Breast epithelium (tissue), 4 donors: ENCODE measurements around the gene MAPKAPK3. TPM values are rescaled to one million over a fixed set of nuclear protein-coding genes. Genes with fewer than 3 reads are reported as not detected.

Experiments
- DNase-seq, 2 donors: peaks; one replicate each; pipeline ENCODE4 v3.0.0-alpha.2; 2019; ENCODE audit warnings: low spot score in 2 of 2
- H3K27ac ChIP-seq, 2 donors: fragments of 200-600 bp; sonication (generic) in 1 of 2; one replicate each; pipeline ENCODE4 v1.5.1; 2016 to 2019; ENCODE audit warnings: mild to moderate bottlenecking in 1 of 2
- H3K27me3 ChIP-seq, 2 donors: fragments of 200-600 bp; sonication (generic) in 1 of 2; one replicate each; pipeline versions ENCODE4 v1.5.1 to v1.6.0; 2017 to 2019; ENCODE audit warnings: control low read depth in 1 of 2, mild to moderate bottlenecking in 1 of 2
- H3K36me3 ChIP-seq: fragments of 200-600 bp; one replicate; pipeline ENCODE4 v1.5.1; 2019
- H3K4me1 ChIP-seq, 2 donors: fragments of 200-600 bp; sonication (generic); one replicate each; pipeline ENCODE4 v1.5.1; 2016 to 2019; ENCODE audit warnings: control low read depth in 1 of 2
- H3K4me3 ChIP-seq, 3 donors: fragments of 200-600 bp; sonication (generic); 1 replicate in 2 of 3; 2 replicates in 1 of 3; pipeline ENCODE4 v1.5.1; 2016 to 2019; ENCODE audit warnings: mild to moderate bottlenecking in 3 of 3, moderate library complexity in 2 of 3
- H3K9me3 ChIP-seq, 2 donors: fragments of 200-600 bp; sonication (generic) in 1 of 2; one replicate each; pipeline ENCODE4 v1.5.1; 2016 to 2019; ENCODE audit warnings: control low read depth in 1 of 2
- CTCF ChIP-seq, 3 donors: fragments of 450-650 bp; IDR thresholded peaks; one replicate each; pipeline ENCODE4 v1.5.1; 2016 to 2017; ENCODE audit warnings: antibody characterized with exemption in 3 of 3, mild to moderate bottlenecking in 3 of 3, moderate library complexity in 3 of 3
- POLR2A ChIP-seq: fragments of 450-650 bp; IDR thresholded peaks from one replicate; pipeline ENCODE4 v1.6.1; 2016; ENCODE audit warnings: antibody characterized with exemption, mild to moderate bottlenecking, moderate library complexity
- POLR2AphosphoS5 ChIP-seq, 3 donors: sonication (generic); formaldehyde crosslinking; IDR thresholded peaks; one replicate each; pipeline ENCODE4 v1.6.1; 2017; ENCODE audit warnings: antibody characterized with exemption in 3 of 3
- intact Hi-C: fragments of 100-400 bp; cut with DNase I; formaldehyde crosslinking; loops from one replicate; pipeline ENCODE4 v1.15.1; 2023; ENCODE audit warnings: low total_unique reads
- total RNA-seq, 3 donors: library from RNA; depleted of rRNA; stranded (reverse); fragments of >200 nt; gene quantifications; one replicate each; pipeline ENCODE4 v1.1.0, GENCODE V29; 2016

Gene MAPKAPK3
- total RNA-seq, 3 donors from 2014 or later, result 30.4 to 38.4 (median 30.8) TPM

- H3K9me3 ChIP-seq, result no peaks in the 10 kb centered on the region
- H3K4me3 ChIP-seq, result peak overlapping the region; percentile 61 to 95 (median 76)
- peak overlapping the region; percentile 91 to 98 for H3K27ac ChIP-seq
- TF ChIP-seq POLR2A (no peak), POLR2AphosphoS5 (IDR thresholded peaks at IDR 0.05) (no peak), CTCF (IDR thresholded peaks at IDR 0.05) (no peak)
- peaks cover 20 to 54% of the 10 kb centered on the region in 2 donors for H3K4me1 ChIP-seq
- DNase-seq, result no peak
- intact Hi-C loops, result loop anchor here (2.0 to 5.0 kb wide), 2 partner anchors 37 to 778 kb away; partner anchors contain the start of gene MANF
- H3K36me3 ChIP-seq, result no peaks in the 10 kb centered on the region
- no peaks in the 10 kb centered on the region for H3K27me3 ChIP-seq
Observed at GRCh38 chr3:50609763-50610085, 7.2 kb upstream of the MAPKAPK3 start.

- TF ChIP-seq POLR2AphosphoS5 (IDR thresholded peaks at IDR 0.05) (no peak), CTCF (IDR thresholded peaks at IDR 0.05) (no peak), POLR2A (no peak)
- H3K4me3 ChIP-seq, result peak overlapping the region; percentile 61 to 95 (median 76)
- H3K9me3 ChIP-seq, result no peaks in the 10 kb centered on the region
- H3K36me3 ChIP-seq, result no peaks in the 10 kb centered on the region
- intact Hi-C loops, result loop anchor here (2.0 to 5.0 kb wide), 2 partner anchors 38 to 777 kb away; partner anchors contain the start of gene MANF
- H3K4me1 ChIP-seq, result peaks cover 20 to 48% of the 10 kb centered on the region in 2 donors
- H3K27me3 ChIP-seq, result no peaks in the 10 kb centered on the region
- peak overlapping the region; percentile 91 to 98 for H3K27ac ChIP-seq
- DNase-seq, result no peak
Observed at GRCh38 chr3:50610181-50610971, 6.6 kb upstream of the MAPKAPK3 start.

GRCh38 chr3:50610992-50611463, 5.9 kb upstream of the MAPKAPK3 start:
- no peaks in the 10 kb centered on the region for H3K36me3 ChIP-seq
- H3K27me3 ChIP-seq, result no peaks in the 10 kb centered on the region
- H3K9me3 ChIP-seq, result no peaks in the 10 kb centered on the region
- intact Hi-C loops, result loop anchor here (2.0 to 5.0 kb wide), 2 partner anchors 38 to 776 kb away; partner anchors contain the start of gene MANF
- DNase-seq, result no peak
- peak overlapping the region; percentile 61 to 95 (median 76) for H3K4me3 ChIP-seq
- TF ChIP-seq POLR2A (no peak), POLR2AphosphoS5 (IDR thresholded peaks at IDR 0.05) (no peak), CTCF (IDR thresholded peaks at IDR 0.05) (no peak)
- peak overlapping the region; percentile 91 to 98 for H3K27ac ChIP-seq
- peaks cover 20 to 41% of the 10 kb centered on the region in 2 donors for H3K4me1 ChIP-seq

- Histone ChIP-seq H3K36me3 (no peaks in the 10 kb centered on the region), H3K27me3 (no peaks in the 10 kb centered on the region), H3K27ac (peak within 1 kb of the TSS; percentile 91 to 98), H3K4me1 (peaks cover 15 to 35% of the 10 kb centered on the region in 2 donors), H3K9me3 (no peaks in the 10 kb centered on the region), H3K4me3 (peak within 1 kb of the TSS; percentile 61 to 95 (median 76))
- peak; percentile 34 to 37 (median 37) for TF ChIP-seq CTCF (IDR thresholded peaks at IDR 0.05)
- peak; percentile 79 for TF ChIP-seq POLR2A
- peak; percentile 73 to 90 (median 79) for TF ChIP-seq POLR2AphosphoS5 (IDR thresholded peaks at IDR 0.05)
- peak; percentile 92 to 95 for DNase-seq
- intact Hi-C loops, result loop anchor here (2.0 to 5.0 kb wide), 2 partner anchors 39 to 776 kb away; partner anchors contain the start of gene MANF
Observed at GRCh38 chr3:50611464-50612233, 5.3 kb upstream of the MAPKAPK3 start, which contains the start of gene CISH. Gene CISH, minus strand, starts transcription at chr3:50611774. Its CDS starts 124 bp downstream, at chr3:50611650.
